ENCODE results near the gene SECISBP2L.
A peak's percentile ranks its signal among the peaks of the same experiment; 100 is the strongest.

GRCh38 chr15:48965972-48966371 lies 80.3 kb downstream of the SECISBP2L start:
- TF ChIP-seq CTCF (conservative IDR thresholded peaks at IDR 0.05) (peak; percentile 35; the same call in 1 of the 2 replicates), EZH2 (IDR thresholded peaks at IDR 0.05; ENCODE audit: low read depth) (no peak)
